Iris pigment epithelial cell (primary cell): Measurements from ENCODE around the gene CALM3.
"Not testable (repeated sequence)": the region's sequence is repeated elsewhere in the genome, so short reads cannot be mapped to it uniquely, and the experiment has no call there.

ENCODE experiments used
- DNase-seq: peaks from one replicate; pipeline ENCODE4 v3.0.0-alpha.2; 2011; ENCODE audit warnings: low read depth

CALM3 gene

GRCh38 chr19:46601318-46602224 is at the start of gene CALM3:
CALM3 (plus strand) TSS chr19:46601330; CDS start chr19:46601435, 105 bp downstream.
- no peak for DNase-seq

- no peak for DNase-seq
Observed at GRCh38 chr19:46552891-46553290, 48.2 kb upstream of the CALM3 start.

GRCh38 chr19:46554161-46554560 is 47.0 kb upstream of the CALM3 start:
- no peak for DNase-seq

GRCh38 chr19:46555628-46556280 is 45.4 kb upstream of the CALM3 start:
- no peak for DNase-seq

- DNase-seq, result not testable (repeated sequence)
Observed at GRCh38 chr19:46556471-46556870, 44.7 kb upstream of the CALM3 start.

- DNase-seq, result no peak
Observed at GRCh38 chr19:46559203-46559602, 41.9 kb upstream of the CALM3 start.

GRCh38 chr19:46559675-46560074 is 41.5 kb upstream of the CALM3 start:
- DNase-seq, result not testable (repeated sequence)

- DNase-seq, result no peak
Observed at GRCh38 chr19:46564701-46565100, 36.4 kb upstream of the CALM3 start.

GRCh38 chr19:46571495-46571894 is 29.6 kb upstream of the CALM3 start:
- peak; percentile 14 for DNase-seq

GRCh38 chr19:46573679-46574498 is 27.2 kb upstream of the CALM3 start:
- no peak for DNase-seq

- DNase-seq, result peak; percentile 38
Observed at GRCh38 chr19:46574533-46574932, 26.6 kb upstream of the CALM3 start.

- no peak for DNase-seq
Observed at GRCh38 chr19:46578450-46578849, 22.7 kb upstream of the CALM3 start.

GRCh38 chr19:46579361-46579879 is 21.7 kb upstream of the CALM3 start:
- no peak for DNase-seq

- DNase-seq, result no peak
Observed at GRCh38 chr19:46580247-46580646, 20.9 kb upstream of the CALM3 start.

GRCh38 chr19:46585539-46585938 is 15.6 kb upstream of the CALM3 start:
- DNase-seq, result no peak

- no peak for DNase-seq
Observed at GRCh38 chr19:46586294-46586693, 14.8 kb upstream of the CALM3 start.

GRCh38 chr19:46587861-46588260 is 13.3 kb upstream of the CALM3 start:
- no peak for DNase-seq

- DNase-seq, result no peak
Observed at GRCh38 chr19:46591254-46591653, 9.9 kb upstream of the CALM3 start.

- DNase-seq, result no peak
Observed at GRCh38 chr19:46591870-46592269, 9.3 kb upstream of the CALM3 start.

- DNase-seq, result no peak
Observed at GRCh38 chr19:46596008-46596407, 5.1 kb upstream of the CALM3 start.

- DNase-seq, result no peak
Observed at GRCh38 chr19:46598372-46598917, 2.7 kb upstream of the CALM3 start.
